Fibroblast of skin of right biceps (primary cell): Measurements from ENCODE around the gene USO1.
A peak's percentile ranks its signal among the peaks of the same experiment; 100 is the strongest.

Experiments used
- DNase-seq: peaks from one replicate; pipeline ENCODE4 v3.0.0-alpha.2; 2013

The USO1 gene

DNA sequence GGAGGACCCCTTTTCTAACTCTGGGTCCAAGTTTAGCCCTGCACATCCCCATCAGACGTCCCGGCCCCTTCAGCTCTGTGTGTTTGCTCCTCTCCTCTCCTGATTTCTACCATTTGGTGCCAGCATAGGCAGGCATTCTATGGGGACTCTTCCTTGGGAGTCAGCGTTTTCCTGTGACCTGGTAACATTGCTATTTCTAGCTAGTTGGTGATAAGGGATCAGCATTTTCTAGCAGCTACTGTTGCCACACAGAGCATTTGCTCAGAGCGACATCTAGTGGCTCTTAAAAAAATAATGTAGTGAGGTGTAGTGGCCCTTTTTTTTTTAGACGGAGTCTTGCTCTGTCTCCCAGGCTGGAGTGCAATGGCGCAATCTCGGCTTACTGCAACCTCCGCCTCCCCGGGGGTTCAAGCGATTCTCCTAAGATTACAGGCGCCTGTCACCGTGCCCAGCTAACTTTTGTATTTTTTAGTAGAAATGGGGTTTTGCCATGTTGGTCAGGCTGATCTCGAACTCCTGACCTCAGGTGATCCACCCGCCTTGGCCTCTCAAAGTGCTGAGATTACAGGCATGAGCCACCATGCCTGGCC lies 123.9 kb downstream of the USO1 start:
- DNase-seq = peak; percentile 88

DNA sequence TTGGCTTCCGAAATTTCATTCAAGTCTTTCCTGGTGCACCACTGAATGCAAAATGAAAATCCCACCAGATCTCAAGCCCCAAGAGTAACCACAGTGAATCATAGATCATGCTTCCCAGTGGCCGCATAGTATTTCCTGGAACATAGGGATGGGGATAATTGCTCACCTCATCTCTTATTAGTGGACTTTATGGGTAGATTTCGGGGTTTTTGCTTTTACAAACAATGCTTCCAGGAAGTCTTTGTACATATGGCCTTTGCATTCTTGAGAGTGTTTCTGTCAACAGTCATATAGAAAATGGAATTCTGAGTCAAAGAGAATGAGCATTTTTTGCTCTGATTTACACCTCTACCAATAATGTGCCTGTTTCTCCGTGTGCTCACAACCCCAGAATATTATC lies 124.5 kb downstream of the USO1 start:
- DNase-seq = peak; percentile 69

DNA sequence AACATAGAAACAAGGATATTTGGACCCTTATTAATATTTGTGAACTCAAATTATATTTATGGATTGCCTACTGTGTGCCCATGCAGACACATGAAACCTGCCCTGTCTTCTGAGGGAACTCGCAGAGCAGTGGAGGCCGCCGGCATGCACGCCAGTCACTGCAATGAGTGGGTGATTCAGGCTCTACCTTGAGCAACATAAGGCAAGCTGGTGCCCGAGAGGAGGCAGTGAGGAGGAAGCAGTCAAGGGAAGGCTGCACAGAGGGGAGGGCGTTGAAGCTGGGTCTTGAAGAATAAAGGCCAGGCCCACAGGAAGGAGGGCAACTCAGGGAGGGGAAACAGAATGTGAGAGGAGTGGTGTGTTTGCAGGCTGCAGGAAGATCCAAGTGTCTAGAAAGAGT lies 125.1 kb downstream of the USO1 start:
- DNase-seq = no peak

DNA sequence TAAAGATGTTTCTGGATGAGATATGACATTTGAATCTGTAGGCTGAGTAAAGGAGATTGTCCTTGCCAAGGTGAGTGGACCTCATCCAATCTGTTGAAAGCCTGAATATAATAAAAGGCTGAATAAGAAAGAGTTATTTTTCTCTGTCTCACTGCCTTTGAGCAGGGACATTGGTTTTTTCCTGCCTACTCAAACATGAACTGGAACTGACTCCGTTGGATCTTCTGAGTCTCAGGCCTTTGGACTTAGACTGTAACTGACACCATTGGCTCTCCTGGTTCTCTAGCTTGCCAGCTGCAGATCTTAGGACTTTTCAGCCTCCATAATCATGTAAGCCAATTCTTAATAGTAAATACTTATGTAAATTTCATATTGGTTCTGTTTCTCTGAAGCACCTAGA lies 134.3 kb downstream of the USO1 start:
- no peak for DNase-seq

DNA sequence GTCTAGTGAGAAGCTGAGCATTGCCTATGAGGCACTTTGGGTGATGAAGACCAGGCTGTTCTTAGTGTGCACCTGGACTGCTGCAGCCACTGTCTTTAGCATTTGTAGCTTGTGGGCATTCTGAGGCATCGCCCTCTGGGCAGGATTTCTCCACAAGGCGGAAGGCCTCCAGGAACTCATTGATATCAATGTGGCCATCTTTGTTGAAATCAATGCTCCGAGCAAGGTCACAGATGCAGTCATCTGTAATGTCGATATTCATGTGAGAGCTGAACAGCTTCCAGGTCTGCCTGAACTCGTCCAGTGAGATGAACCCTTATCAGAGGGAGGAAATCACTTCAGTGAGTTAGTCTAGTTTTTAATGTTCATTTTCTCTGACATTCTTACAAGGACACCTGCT lies 136.2 kb downstream of the USO1 start:
- DNase-seq = no peak
